A204.1 (cell line): ENCODE results near the gene GRHPR.
A peak's percentile ranks its signal among the peaks of the same experiment; 100 is the strongest.
"Not testable (repeated sequence)": the region's sequence is repeated elsewhere in the genome, so short reads cannot be mapped to it uniquely, and the experiment has no call there.

ENCODE experiments used
- FAIRE-seq: peaks from 2 replicates; lab custom pipeline; 2012; peaks lifted over from hg19 to GRCh38; lab: Jason Lieb, UNC

Gene GRHPR

DNA sequence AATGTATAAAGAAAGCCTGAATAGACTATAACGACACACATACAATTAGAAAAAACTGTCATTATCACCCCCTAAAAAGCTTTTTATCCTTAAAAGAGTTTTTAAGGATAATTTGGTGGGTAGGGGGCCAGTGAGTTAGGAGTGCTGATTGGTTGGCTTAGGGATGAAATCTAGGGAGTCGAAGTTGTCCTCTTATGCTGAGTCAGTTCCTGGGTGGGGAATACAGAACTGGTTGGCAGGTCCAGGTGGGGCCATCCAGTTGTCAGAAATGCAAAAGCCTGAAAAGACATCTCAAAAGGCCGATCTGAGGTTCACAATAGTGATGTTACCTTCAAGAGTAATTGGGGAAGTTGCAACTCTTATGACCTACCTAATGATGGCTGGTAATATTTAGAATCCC, 29.1 kb downstream of the GRHPR start:
- no peak for FAIRE-seq

DNA sequence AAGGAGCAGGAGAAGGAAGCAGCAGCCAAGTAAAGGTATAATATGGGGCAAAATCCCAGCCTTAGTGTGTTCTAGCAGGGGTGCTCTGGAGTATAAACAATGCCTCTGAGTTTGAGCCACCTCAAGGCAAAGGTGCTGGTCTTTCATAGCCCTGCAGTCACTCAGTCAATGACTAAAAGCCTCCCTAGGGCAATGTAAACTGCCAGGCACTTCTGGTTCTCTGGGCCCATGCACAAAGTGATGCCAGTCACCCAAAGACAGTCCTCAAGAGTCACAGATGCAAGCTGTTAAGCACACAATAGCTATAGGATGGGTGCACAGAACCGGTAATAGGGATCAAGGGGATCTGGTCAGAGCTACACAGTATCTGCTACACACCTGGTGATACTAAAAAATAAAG, 30.1 kb downstream of the GRHPR start:
- no peak for FAIRE-seq

DNA sequence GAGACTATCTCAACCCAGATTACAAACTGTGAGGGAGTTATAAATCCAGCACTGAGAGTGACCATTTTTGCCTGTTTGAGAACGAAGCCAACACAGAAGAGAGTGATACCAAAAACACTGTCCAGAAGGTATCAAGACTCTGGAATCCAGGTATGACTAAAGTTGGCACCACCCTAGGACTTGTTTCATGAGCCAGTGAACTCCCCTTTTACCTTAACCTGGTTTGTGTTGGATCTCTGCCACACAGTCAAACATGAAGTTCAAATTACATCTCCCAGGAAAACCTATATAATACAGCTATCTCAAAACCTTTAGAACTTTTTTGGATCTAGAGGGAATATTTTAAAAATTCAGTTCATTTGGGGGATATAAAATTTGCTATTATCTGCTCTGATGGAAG, 31.3 kb downstream of the GRHPR start:
- no peak for FAIRE-seq

DNA sequence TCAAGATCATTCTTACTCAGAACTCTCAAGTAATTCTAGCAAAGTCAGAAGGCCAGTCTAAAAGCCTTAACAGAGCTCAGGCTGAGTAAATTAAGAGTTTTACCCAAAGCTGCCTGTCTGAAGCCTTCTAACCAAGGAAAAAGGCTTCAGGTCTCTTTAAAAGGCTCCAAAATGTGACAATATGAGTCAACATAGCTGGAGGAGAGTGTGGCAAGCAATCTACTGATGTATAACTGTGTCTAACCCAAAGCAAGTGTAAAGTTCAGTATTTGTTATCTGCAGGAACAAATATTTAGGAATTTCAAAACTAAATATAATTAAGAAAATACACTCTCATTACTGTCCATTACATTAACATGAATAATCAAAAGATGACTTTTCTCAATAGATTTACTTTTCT, 31.7 kb downstream of the GRHPR start:
- no peak for FAIRE-seq

DNA sequence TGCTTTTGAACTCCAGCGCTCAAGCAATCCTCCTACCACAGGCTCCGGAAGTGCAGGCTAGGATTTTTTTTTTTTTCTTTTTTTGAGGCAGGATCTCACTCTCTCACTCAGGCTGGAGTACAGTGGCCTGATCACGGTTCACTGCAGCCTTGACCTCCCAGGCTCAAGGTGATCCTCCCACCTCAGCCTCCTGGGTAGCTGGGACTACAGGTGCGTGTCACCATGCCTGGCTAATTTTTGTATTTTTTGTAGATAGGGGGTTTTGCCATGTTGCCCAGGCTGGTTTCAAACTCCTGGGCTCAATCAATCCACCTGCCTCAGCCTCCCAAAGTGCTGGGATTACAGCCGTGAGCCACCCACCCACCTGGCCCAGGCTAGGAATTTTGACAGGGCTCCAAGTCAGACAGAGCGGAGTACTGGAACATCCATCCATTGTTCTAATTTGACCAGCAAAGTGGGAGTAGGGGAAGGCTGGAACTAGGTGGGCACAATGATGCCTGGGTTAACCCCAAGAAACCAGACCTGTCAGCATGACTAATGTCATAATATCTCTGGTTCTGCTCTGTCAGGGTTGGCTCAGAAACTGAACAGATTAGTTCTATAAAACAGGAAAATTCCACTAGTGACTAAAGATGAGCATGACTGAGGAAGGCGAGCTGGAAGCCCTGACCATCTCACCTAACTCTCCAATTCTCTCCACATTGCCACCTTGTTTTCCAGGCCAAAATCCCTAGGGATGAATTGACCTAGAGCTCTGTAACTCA, 33.6 kb downstream of the GRHPR start:
- no peak for FAIRE-seq

DNA sequence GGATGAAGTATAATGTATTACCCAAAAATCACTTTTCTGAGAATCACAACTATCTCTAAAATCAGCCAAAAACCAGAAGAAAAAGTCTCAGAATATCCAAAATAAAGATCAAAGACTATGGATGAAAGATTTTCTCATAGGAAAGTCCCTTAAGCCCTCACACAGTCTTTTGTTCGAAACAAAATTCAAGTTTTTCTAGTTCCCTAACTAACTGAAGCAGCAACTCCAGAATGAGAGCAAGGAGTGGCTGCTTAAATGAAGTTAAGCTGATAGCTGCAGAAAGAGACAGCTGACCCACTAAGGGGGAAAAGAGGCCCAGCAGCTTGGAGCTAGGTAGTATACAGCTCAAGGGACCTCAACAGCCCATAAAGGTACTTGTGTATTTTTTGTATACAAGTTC, 34.3 kb downstream of the GRHPR start:
- FAIRE-seq = no peak

DNA sequence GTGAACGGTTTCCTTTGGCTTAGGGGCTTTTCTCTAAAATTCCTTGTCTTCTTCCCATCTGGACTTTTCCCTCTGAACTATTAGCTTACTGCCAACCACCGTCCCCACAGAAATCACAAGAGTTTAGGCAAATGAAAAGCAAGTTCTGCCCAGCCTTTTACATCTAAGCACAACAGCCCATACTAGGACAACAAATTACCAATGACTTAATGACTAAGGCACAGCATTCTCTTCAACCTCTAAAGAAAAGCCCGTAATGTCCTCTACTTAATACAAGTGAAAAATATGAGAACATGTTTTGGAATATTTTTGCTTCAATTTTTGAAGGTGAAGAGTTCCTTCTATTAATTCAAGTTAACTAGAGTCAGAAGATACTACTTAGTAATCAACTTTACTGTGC, 41.5 kb downstream of the GRHPR start:
- no peak for FAIRE-seq

DNA sequence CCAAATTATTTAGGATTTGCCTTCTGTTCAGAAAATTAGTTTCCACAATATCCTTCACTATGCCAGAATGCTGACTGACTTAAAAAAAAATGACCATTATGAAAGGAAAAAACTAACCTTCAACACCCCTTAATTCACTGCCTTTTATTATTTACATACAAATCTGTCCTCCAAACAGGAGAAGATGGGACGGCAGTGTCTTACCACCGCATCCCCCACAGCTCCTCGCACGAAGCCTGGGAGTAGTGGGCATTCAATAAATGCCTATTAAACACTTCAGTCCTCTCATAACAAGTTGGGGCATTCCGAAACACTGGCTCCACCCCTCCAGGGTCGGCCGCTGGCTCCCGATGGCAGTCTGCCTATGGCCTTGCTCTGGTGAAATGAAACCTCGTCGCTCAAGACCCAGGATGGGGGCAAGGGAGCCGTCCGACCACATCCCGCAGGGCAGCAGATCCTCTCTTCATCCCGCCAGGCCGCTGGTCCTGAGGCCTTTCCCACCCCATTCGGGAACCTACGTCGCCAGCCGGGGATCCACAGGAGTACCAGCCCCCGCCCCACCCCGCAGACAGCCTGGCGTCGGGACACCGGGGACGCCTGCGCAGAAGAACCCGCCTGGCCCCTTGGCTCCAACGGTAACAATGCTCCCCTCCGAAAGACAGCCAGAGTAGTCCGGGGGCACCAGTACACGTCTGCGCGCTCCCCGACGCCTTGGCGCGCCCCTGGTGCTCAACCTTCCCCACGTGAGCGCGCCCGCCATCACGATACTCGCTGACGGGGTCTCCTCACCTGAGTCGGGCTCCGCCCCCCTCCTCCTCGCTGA, 42.1 kb downstream of the GRHPR start:
- FAIRE-seq = no peak

DNA sequence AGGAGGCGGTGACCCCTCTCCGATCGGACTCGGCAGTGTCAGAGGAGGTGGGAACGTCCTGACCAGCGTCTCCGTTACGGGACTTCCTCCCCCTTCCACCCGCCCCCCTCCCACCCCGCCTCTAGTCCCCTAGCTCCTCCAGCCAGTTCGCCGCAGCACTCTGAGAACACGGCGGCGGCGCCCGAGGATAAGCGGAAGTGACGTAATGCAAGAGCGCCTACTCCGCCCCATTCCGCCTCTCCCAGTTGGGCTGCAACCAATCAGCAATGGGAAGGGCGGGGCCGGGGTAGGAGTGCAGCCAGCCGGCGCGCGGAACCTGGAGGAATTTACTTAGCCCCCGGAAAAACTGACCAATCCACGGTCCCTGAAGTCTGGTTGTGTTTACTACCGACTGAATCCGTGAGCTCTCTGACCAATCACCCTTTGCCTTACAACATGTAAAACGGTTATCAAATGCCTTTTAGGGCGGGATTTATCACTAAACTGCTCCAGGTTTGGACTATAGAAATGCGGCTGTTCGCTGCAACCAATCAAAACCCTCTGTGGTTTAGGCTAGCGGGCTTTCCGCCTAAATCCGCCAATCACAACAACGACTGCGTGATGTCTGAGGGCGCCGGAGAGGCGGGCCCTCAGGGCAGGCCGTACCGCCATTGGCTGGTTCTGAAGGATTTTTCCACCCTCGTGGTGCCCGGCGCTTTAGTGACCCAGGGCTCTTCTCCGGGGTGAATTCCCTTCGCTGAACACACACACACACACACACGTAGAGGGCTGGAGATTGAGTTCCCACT, 42.9 kb downstream of the GRHPR start, which contains the start of gene ZBTB5:
TSS of gene ZBTB5 (minus strand) at position 202 of the 788 bp plus-strand sequence. CDS start 22,899 bp downstream, outside the sequence.
- peak; percentile 99 for FAIRE-seq

DNA sequence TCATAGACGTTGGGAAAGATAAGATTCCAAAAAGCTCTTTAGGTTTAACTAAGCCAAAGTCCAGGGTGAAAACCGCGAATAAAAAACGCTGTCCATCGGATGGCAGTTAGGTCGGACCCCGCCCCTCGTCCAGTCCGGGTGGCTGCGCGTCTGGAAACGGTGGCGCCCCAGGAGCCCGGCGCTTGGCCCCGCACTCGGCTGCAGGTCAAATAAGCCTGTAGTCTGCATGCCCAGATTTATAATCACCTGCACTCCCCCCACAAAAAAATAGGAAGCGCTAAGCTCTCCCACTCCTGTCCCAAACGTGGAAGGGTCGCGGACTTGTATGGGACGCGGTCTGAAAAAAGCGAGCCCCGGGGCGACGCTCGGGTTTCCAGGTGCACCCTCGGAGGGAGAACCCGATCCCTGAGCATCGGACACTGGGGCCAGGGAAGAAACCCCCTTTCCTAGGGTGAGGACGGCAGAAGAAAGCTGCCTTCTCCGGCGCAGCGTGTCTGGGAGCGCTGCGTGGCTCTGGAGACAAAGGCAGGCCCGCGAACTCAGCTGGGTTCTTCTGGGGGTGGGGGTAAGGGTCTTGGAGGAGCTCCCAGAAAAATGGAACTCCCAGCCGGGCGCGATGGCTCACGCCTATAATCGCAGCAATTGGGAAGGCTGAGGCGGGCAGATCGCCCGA, 43.7 kb downstream of the GRHPR start:
- peak; percentile 43 for FAIRE-seq

DNA sequence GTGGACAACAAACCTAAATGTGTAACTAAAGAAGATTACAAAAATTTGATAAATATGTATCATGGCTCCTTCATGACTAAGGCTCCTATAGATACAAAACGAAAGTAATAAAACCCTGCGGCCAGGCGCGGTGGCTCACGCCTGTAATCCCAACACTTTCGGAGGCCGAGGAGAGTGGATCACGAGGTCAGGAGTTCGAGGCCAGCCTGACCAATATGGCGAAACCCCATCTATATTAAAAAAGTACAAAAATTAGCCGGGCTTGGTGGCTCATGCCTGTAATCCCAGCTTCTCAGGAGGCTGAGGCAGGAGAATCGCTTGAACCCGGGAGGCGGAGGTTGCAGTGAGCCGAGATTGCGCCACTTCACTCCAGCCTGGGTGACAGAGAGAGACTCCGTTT, 45.0 kb downstream of the GRHPR start:
- not testable (repeated sequence) for FAIRE-seq

DNA sequence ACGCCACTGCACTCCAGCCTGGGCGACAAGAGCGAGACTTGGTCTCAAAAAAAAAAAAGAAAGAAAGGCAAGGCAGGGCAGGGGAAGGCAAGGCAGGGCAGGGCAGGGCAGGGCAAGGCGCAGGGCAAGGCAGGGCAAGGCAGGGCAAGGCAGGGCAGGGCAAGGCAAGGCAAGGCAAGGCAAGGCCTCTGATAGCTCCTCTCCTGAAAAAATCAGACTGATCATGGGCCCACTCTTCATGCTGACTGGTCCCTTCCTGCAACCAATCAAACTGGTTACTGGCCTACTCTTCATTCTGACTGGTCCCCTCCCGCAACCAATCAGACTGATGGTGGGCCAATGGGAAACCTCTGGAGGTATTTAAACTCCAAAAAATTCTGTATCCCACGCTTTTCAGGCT, 46.1 kb downstream of the GRHPR start:
- no peak for FAIRE-seq

DNA sequence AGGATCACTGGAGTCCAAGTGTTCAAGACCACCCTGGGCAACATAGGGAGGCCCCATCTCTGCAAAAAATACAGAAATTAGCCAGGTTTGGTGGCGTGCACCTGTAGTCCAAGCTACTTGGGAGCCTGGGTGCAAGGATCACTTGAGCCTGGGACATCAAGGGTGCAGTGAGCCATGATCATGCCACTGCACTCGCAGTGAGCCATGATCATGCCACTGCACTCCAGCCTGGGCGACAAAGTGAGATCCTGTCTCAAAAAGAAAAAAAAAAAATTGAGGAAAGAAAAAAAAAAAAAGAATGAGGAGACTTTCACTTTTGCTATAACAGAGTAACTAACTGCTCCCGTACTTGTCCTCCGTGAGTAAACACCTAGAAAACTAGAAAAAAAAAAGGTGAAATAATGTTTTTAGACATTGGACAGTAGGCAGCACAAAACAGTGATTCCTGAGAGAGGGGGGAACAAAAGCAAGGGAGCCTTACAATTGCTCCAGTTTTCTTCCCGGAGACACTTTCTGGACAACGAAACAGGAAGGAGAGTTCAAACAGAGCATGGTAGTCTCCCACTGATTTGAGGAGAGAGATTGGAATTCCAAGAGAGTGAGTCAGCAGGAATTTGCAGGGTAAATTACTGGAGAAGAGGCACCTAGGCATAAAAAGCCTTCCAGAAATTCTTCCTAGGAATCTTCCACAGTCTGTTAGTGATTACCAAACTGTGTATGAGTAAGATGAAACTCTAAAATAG, 49.6 kb downstream of the GRHPR start:
- peak; percentile 100 for FAIRE-seq

DNA sequence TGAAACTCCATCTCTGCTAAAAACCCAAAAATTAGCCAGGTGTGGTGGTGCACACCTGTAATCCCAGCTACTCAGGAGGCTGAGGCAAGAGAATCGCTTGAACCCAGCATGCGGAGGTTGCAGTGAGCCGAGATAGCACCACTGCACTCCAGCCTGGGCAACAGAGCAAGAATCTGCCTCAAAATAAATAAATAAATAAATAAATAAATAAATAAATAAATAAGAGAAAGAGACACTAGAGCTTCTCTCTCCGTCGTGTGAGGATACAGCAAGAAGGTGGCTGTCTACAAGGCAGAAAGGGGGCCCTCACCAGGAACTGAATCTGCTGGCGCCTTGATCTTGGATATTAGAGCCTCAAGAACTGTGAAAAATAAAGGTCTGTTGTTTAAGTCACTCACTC, 51.5 kb downstream of the GRHPR start:
- not testable (repeated sequence) for FAIRE-seq

DNA sequence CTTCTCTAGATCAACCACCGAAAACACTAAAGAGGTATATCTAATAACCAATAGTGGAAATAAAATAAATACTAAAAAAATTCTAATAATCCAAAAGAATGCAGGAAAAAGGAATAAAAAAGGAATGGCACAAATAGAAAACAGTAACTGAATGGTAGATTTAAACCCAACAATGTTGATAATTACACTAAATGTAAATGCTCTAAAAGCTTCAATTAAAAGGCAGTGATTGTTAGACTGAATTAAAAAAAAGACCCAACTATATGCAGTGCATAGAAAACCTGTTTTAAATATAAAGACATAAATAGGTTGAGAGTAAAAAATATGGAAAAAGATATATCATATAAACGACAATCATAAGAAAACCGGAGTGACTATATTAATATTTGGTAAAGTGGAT, 51.9 kb downstream of the GRHPR start:
- peak; percentile 41 for FAIRE-seq

DNA sequence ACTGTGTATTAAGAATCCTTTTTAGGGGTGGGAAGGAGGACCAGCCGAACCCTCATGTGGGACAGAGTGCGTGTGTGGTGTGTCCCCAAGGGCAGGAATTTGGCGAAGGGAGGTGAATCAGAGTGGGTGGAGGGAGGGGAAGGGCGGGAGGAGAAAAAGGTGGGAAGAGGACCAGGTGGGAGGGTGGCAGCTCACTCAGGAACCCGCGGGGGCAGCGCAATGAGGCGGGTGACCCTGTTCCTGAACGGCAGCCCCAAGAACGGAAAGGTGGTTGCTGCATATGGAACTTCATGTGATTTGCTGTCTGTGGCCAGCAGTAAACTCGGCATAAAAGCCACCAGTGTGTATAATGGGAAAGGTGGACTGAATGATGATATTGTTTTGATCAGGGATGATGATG, 54.4 kb downstream of the GRHPR start:
- no peak for FAIRE-seq

DNA sequence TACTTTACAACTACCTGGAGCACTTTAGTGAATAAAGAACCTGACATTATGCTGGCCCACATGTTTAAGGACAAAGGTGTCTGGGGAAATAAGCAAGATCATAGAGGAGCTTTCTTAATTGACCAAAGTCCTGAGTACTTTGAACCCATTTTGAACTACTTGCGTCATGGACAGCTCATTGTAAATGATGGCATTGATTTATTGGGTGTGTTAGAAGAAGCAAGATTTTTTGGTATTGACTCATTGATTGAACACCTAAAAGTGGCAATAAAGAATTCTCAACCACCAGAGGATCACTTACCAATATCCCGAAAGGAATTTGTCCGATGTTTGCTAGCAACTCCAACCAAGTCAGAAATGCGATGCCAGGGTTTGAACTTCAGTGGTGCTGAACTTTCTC, 54.9 kb downstream of the GRHPR start:
- not testable (repeated sequence) for FAIRE-seq

DNA sequence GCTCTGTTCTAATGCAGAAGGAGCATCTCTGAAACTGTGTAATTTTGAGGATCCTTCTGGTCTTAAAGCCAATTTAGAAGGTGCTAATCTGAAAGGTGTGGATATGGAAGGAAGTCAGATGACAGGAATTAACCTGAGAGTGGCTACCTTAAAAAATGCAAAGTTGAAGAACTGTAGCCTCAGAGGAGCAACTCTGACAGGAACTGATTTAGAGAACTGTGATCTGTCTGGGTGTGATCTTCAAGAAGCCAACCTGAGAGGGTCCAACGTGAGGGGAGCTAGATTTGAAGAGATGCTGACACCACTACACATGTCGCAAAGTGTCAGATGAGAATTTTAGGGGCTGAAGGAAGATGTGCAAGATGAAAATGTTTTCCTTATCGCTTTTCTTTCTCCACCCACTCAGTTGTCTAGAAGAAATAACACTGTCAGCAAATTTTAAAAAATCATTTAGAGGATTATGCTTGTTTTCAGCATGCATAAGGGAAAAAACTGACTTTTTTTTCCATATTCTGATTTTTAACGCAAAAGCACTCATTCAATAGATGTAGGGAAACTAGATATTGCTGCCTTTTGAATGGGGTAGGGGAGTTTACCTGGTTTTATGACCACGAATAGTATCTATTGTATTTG, 55.6 kb downstream of the GRHPR start:
- FAIRE-seq = not testable (repeated sequence)

DNA sequence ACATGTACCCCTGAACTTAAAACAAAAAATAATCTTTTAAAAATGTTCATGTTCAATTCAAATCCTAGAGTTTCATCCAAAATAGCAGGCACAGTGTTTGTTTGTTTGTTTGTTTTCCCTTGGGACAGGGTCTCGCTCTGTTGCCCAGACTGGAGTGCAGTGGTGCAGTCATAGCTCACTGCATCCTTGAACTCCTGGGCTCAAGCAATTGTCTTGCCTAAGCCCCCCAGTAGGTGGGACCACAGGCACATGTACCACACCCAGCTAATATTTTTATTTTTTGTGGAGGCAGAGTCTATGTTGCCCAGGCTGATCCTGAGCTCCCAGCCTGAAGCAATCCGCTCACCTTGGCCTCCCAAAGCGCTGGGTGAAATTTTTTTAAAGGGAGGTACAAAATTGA, 58.3 kb downstream of the GRHPR start:
- no peak for FAIRE-seq

DNA sequence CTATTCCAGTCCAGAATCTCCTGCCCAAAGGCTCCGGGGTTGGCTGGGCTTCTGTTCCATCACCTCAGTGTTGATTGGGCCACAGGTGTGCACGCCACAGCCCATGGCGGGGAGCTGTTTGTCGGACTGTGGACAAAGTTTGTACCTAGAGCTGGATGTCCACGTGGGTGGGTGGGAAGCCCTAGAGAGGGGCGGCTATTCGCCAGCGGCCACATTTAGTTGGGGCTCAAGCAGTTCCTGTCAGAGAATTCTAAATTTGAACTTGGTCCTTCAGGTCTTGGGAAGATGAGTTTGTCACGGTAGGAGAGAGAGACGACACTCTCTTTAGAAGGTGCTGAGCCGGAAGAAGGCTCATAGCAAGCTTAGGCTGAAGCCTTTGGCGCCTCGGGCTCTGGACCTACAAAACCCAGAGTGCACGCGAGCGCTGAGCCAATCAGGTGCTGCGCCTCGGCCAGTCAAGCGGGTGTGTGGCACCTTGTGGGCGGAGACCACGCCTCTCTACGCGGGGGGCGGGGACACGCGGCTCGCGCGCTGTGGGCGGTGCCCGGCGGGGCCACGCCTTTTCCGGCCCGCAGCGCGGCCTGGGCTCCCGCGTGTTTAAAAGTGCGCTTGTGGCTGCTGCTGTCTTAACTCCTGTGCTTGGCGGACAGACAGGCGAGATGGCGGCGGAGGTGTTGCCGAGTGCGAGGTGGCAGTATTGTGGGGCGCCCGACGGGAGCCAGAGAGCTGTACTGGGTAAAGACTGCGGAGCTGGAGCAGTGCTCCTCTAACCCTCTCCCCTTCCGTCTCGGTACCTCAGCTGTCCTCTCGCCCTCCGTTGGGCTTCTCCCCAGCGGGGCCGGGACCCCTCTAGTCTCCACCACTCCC, 63.1 kb downstream of the GRHPR start, which contains the start of gene POLR1E:
TSS of gene POLR1E (plus strand) at position 560 of the 867 bp plus-strand sequence. CDS start at position 660, 100 bp downstream.
- no peak for FAIRE-seq
